NCI-H2171 (cell line): ENCODE measurements around the gene ZBTB7A.
"Not testable (repeated sequence)": the region's sequence is repeated elsewhere in the genome, so short reads cannot be mapped to it uniquely, and the experiment has no call there.

Source experiments
- DNase-seq: peaks from one replicate; lab custom pipeline; 2025; lab: John Stamatoyannopoulos, UW

ZBTB7A gene

DNA sequence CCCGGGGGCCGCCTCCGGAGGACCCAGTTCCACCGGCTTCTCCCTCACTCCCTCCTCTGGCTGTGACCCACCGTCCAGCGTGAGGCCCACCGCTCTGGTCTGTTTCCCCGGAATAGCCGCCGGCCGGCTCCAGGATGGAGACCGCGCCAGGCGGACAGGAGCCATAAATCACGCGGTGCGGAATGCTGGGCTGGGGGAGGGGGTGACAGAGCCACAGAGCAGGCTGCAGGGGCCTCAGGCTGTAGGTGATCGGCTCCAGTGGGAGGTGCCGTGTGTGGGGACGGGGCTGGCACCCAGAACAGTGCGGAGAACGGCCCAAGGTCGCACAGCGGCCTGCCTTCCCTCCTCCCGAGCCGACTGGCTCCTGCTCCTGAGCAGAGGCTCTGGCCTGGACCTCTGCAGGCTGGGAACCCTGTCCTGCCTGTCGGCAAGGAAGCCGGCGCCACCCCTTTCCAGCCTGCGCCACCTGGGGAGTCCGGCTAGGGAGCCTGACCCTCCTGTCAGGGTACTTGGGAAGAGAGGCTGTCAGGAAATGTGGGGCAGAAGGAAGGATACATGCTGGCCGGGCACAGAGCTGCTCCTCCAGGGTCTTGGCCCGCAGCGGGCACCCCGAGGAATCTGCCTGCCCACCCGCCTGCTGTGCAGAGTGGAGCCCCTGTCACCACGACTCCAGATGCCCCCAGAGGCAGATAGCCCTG, 50.8 kb downstream of the ZBTB7A start:
- no peak for DNase-seq

DNA sequence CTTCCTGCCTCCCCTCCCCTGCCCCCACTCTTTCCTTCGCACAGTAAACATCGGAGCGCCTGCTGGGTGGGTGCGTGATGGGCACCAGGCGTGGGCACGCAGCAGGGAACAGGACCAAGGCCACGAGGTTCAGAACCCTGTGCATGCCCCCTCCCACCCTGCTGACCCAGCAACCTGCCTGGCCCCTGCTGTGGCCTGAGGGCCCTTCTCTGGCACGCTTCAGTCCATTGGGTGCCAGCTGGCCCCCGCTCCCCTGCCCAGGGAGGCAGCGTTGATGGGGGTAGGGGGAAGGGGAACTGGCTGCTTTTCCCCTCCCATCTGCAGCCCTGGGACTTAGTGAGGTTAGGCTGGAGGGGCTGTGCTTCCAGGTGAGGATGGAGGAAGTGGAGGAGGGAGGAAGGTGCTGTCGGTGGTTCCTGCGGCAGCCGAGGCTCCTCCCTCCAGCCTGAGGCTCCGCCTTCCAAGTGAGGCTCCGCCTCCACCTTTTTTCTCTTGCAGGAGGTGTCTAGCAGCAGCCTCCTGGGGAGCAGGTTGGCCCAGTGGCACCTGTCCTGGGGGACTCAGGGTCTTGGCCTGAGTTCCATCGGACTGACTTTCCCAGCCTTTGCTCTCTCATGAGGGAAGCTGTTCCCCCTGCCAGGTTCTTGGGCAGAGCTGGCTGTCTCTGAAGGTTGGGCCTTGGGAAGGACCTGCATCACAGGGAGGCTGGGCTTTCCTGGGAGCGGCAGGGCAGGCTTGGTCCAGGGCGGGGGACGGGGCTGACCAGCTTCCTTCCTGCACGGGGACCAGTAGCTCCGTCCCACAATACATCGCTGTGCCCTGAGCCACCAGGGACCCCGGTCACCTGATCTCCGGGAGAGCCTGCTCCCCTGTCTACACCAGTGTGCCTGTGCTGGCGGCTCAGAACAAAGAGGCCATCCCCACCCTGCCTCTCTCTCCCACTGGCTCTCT, 51.9 kb downstream of the ZBTB7A start:
- DNase-seq, result no peak

DNA sequence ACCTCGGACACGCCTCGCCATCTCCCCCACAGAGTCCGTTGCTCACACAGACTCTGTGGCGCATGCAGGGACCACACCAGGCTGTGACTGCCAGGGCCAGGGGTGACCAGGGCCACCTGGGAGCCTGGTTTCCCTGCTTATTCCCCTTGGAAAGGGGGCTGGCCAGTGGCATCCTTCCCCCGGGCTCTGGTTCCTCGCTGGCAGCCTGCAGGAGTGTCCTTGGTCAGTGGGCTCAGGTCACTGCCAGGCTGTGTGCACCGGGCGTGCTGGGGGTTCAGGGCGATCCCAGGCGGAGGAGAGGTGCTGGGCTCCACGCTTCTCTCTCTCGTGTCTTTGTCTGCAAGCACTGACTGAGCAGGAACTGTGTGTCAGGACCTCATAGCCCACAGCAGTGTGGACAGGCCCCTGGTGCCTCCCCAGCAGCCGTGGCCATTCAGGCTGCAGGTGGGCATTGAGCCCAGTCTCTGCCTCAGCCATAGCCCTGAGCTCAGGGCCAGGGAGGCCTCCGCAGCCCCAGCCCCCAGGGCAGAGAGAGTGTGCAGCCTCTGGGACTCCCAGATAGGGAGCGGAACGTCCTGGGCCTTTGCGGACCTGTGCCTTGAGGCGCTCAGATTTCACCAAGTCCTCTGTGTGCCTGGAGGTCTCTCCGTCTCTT, 52.7 kb downstream of the ZBTB7A start:
- DNase-seq, result no peak

DNA sequence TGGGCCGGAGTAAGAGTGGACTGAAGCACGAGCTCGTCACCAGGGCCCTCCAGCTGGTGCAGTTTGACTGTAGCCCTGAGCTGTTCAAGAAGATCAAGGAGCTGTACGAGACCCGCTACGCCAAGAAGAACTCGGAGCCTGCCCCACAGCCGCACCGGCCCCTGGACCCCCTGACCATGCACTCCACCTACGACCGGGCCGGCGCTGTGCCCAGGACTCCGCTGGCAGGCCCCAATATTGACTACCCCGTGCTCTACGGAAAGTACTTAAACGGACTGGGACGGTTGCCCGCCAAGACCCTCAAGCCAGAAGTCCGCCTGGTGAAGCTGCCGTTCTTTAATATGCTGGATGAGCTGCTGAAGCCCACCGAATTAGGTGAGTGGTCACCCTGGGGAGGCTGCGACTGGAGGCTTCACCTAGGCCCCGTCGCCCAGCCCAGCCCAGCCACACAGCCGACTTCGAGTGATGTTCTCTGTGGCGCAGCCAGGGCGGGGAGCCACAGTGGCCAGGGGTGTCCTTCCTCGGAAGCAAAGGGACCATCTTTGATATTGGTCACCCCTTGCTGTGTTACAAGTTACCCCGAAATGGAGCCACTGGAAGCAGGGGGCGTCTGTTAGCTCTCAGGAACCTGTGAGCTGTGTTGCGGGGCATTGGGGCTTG, 53.6 kb downstream of the ZBTB7A start:
- no peak for DNase-seq

- DNase-seq, result no peak
Measured at GRCh38 chr19:4012092-4012974, 54.4 kb downstream of the ZBTB7A start.

- not testable (repeated sequence) for DNase-seq
Measured at GRCh38 chr19:4011430-4011829, 55.3 kb downstream of the ZBTB7A start.

DNA sequence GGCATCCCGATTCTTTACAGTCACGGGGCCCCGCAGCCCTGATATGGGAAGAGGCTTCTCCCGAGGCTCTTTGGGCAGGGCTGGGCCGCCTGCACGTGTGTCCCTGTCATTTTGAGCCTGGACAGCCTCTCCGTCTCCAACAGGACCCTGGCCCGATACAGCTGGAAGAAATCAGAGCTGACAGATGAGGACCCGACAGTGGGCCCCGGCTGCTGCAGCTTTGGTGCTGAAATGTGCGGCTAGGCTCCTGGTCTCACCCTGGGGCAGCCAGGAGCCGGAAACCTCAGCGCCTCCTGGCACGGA, 55.9 kb downstream of the ZBTB7A start:
- DNase-seq, result no peak

- peak; percentile 68 for DNase-seq
Measured at GRCh38 chr19:4009990-4010807, 56.5 kb downstream of the ZBTB7A start.

DNA sequence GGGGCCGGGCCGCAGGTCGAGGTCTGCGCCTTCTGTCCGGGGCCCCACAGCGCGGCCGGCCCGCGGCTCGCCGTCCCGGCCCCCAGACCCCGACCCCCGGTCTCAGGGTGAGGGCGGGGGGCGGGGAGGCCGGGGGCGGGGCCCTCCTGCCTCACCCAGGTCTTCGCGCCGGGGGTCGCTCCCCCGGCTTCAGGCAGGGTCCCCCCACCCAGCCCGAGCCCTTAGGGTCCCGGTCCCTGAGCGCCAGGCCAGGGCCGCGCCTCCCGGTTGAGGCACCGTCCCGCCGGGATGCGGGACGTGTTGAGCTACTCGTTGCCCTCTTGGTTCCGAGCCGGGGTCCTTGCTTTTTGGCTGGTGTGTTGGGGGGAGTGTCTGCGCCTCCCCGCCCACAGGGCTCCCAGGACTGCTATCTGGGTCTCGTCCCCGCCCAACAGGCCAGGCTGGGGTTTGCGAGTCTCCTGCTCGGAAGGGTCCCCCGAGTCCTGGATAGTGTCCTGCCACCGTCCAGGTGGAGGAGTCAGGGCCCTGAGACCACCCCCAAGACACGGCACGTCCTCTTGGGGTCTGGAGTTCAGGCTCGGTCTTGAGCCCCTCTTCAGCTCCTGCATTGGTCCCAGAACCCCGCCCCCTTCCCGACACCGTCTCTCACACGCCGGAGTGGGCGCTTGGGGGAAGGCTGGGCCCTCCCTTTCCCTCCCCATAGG, 58.7 kb downstream of the ZBTB7A start:
- DNase-seq, result no peak

DNA sequence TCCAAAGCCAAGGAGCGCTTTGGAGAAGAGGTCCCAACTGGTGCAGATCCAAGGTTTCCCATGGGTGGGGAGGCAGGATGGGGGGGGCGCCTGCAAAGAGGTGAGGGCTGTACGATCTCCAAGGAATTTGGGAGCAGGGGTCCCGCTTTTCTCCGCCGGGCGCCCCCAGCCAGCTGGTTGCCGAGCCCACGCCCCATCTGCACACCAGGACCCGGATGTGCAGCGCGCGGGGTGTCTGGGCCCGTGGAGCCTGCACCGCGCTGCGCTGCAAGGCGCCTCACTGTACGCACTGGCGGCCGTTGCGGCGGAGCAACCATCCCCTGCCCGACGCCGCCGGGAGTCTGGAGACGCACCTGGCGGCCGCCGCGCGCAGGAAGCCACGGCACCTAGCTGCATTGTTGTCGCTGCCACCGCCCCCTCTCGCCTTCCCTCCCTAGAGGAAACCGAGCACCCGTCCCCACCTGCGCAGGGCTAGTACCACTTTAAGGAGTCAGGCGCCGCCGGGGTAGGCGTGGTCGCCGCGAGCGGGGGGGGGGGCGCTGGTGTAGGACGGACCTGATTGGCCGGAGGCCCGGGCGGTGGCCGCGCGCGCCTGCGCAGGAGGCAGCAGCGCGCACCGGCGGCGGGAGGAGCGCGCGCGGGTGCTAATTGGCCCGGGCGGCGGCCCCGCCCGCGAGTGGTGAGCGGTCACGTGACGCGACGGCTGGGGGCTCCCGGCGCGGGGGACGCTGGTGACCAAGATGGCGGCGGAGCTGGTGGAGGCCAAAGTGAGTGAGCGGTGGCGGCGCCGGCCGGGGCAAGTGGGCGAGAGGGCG, 59.5 kb downstream of the ZBTB7A start, which contains the start of gene PIAS4:
Gene PIAS4 (plus strand): TSS at position 716 of the 815 bp plus-strand sequence. CDS start 25 bp downstream, at position 741.
- peak; percentile 100 for DNase-seq

GRCh38 chr19:4005436-4005835, 61.3 kb downstream of the ZBTB7A start:
- not testable (repeated sequence) for DNase-seq

GRCh38 chr19:4000798-4001197, 65.9 kb downstream of the ZBTB7A start:
- not testable (repeated sequence) for DNase-seq

GRCh38 chr19:3998667-3999412, 67.9 kb downstream of the ZBTB7A start:
- not testable (repeated sequence) for DNase-seq

GRCh38 chr19:3995607-3996006, 71.1 kb downstream of the ZBTB7A start:
- DNase-seq, result no peak
